H1 (cell line): ENCODE measurements around the gene TSHR. TPM values are rescaled to one million over a fixed set of nuclear protein-coding genes. Genes with fewer than 3 reads are reported as not detected.
"Not testable (repeated sequence)": the region's sequence is repeated elsewhere in the genome, so short reads cannot be mapped to it uniquely, and the experiment has no call there.

Experiments
- CTCF ChIA-PET: fragments of 300-600 bp; sonication (Branson Sonifier 250); formaldehyde crosslinking; loops from one replicate; lab custom pipeline; 2021; ENCODE audit not compliant: partially characterized antibody; lab: Charles Lee
- POLR2A ChIA-PET: fragments of 300-600 bp; sonication (Branson Sonifier 250); formaldehyde crosslinking; loops from one replicate; lab custom pipeline; 2021; ENCODE audit warnings: inconsistent platforms; ENCODE audit not compliant: partially characterized antibody; lab: Charles Lee
- DNase-seq, 2 experiments: peaks; one replicate each; pipeline versions ENCODE4 v3.0.0 to v3.0.0-alpha.2; 2010 to 2022; ENCODE audit warnings: low spot score in 2 of 2, low read depth in 1 of 2, mixed read lengths in 1 of 2
- FAIRE-seq: peaks from 2 replicates; lab custom pipeline; 2011; peaks lifted over from hg19 to GRCh38; lab: Jason Lieb, UNC
- H2AFZ ChIP-seq: 2 replicates; pipeline ENCODE4 v1.8.1; 2012; ENCODE audit warnings: low read length, inconsistent platforms
- H2AK5ac ChIP-seq: 2 replicates; pipeline ENCODE4 v1.6.1; 2013; ENCODE audit warnings: low read depth, low read length
- H2BK120ac ChIP-seq: replicated peaks from 2 replicates; pipeline ENCODE3; 2013; ENCODE audit warnings: low read depth, low read length, inconsistent platforms
- H2BK12ac ChIP-seq: 2 replicates; pipeline ENCODE4 v1.6.1; 2013; ENCODE audit warnings: low read depth, low read length
- H2BK15ac ChIP-seq: 2 replicates; pipeline ENCODE4 v1.6.1; 2013; ENCODE audit warnings: low read length
- H2BK20ac ChIP-seq: 2 replicates; pipeline ENCODE4 v1.6.1; 2013; ENCODE audit warnings: low read length
- H2BK5ac ChIP-seq: 2 replicates; pipeline ENCODE4 v1.6.1; 2013; ENCODE audit warnings: low read depth, low read length
- H3K14ac ChIP-seq: 2 replicates; pipeline ENCODE4 v1.6.1; 2013; ENCODE audit warnings: inconsistent platforms; ENCODE audit not compliant: insufficient read length
- H3K18ac ChIP-seq: 2 replicates; pipeline ENCODE4 v1.6.1; 2013; ENCODE audit warnings: low read length; ENCODE audit errors: extremely low read depth
- H3K23ac ChIP-seq: 2 replicates; pipeline ENCODE4 v1.6.1; 2013; ENCODE audit warnings: inconsistent platforms; ENCODE audit not compliant: insufficient read length
- H3K23me2 ChIP-seq: 2 replicates; pipeline ENCODE4 v1.6.1; 2013; ENCODE audit warnings: low read depth, low read length
- H3K27ac ChIP-seq: 2 replicates; pipeline ENCODE4 v1.6.1; 2011; ENCODE audit warnings: low read depth, low read length, inconsistent platforms
- H3K27me3 ChIP-seq, 4 experiments: replicated peaks in 1 of 4; 1 replicate in 1 of 4; 2 replicates in 3 of 4; pipeline versions ENCODE4 v1.6.1 to v1.8.1; 2011 to 2013; ENCODE audit warnings: low read length in 3 of 4, mild to moderate bottlenecking in 3 of 4, inconsistent platforms in 2 of 4, mixed read lengths in 2 of 4, moderate library complexity in 1 of 4; ENCODE audit not compliant: control insufficient read depth in 3 of 4, insufficient read depth in 3 of 4; ENCODE audit errors: extremely low read depth in 1 of 4
- H3K36me3 ChIP-seq, 4 experiments: 2 replicates each; pipeline versions ENCODE4 v1.6.1 to v1.8.1; 2011 to 2013; ENCODE audit warnings: mild to moderate bottlenecking in 4 of 4, low read length in 3 of 4, moderate library complexity in 2 of 4, control low read depth in 1 of 4, inconsistent platforms in 1 of 4; ENCODE audit not compliant: insufficient read depth in 4 of 4, control insufficient read depth in 2 of 4
- H3K4ac ChIP-seq: replicated peaks from 2 replicates; pipeline ENCODE3; 2013; ENCODE audit warnings: low read length, low read depth, mixed read lengths, inconsistent platforms; ENCODE audit not compliant: insufficient read length
- H3K4me1 ChIP-seq, 4 experiments: replicated peaks in 1 of 4; 1 replicate in 1 of 4; 2 replicates in 3 of 4; pipeline versions ENCODE4 v1.6.1 to v1.8.1; 2011 to 2013; ENCODE audit warnings: low read length in 3 of 4, inconsistent platforms in 2 of 4, mixed read lengths in 1 of 4; ENCODE audit not compliant: insufficient read depth in 4 of 4, control insufficient read depth in 3 of 4
- H3K4me2 ChIP-seq, 2 experiments: 2 replicates each; pipeline versions ENCODE4 v1.6.1 to v1.8.1; 2011 to 2013; ENCODE audit warnings: low read depth in 2 of 2, low read length in 2 of 2, control low read depth in 1 of 2, inconsistent platforms in 1 of 2, mild to moderate bottlenecking in 1 of 2; ENCODE audit not compliant: insufficient read depth in 1 of 2
- H3K4me3 ChIP-seq, 4 experiments: fragments of 200-600, 300-600 bp in 1 of 4; sonication (generic), shearing (Covaris generic), sonication (Bioruptor Twin) in 1 of 4; 2 replicates each; pipeline versions ENCODE4 v1.5.1 to v1.8.1; 2011 to 2016; ENCODE audit warnings: low read length in 4 of 4, low read depth in 3 of 4, control low read depth in 2 of 4, inconsistent platforms in 2 of 4, mild to moderate bottlenecking in 2 of 4, mixed read lengths in 1 of 4, moderate library complexity in 1 of 4; ENCODE audit not compliant: insufficient read depth in 2 of 4; ENCODE audit errors: extremely low read depth in 1 of 4
- H3K56ac ChIP-seq: replicated peaks from 2 replicates; pipeline ENCODE3; 2013; ENCODE audit warnings: low read depth, mild to moderate bottlenecking, mixed read lengths, low read length, inconsistent platforms; ENCODE audit not compliant: insufficient read length
- H3K79me1 ChIP-seq: 2 replicates; pipeline ENCODE4 v1.6.1; 2013; ENCODE audit warnings: low read depth, low read length, control low read depth
- H3K79me2 ChIP-seq, 2 experiments: 2 replicates each; pipeline versions ENCODE4 v1.6.1 to v1.8.1; 2012 to 2013; ENCODE audit warnings: low read length in 2 of 2, mild to moderate bottlenecking in 2 of 2, inconsistent platforms in 1 of 2; ENCODE audit not compliant: insufficient read depth in 2 of 2, control insufficient read depth in 1 of 2
- H3K9ac ChIP-seq, 4 experiments: replicated peaks in 1 of 4; 1 replicate in 1 of 4; 2 replicates in 3 of 4; pipeline versions ENCODE4 v1.6.1 to v1.8.1; 2011 to 2013; ENCODE audit warnings: low read depth in 3 of 4, low read length in 3 of 4, control low read depth in 2 of 4, mild to moderate bottlenecking in 2 of 4, moderate library complexity in 2 of 4, inconsistent platforms in 1 of 4; ENCODE audit errors: extremely low read depth in 1 of 4
- H3K9me3 ChIP-seq, 2 experiments: 2 replicates each; pipeline versions ENCODE4 v1.6.1 to v1.8.1; 2012 to 2013; ENCODE audit warnings: mild to moderate bottlenecking in 2 of 2, moderate library complexity in 2 of 2, control low read depth in 1 of 2, inconsistent platforms in 1 of 2, low read depth in 1 of 2, low read length in 1 of 2, mixed read lengths in 1 of 2; ENCODE audit not compliant: insufficient read depth in 2 of 2
- H4K20me1 ChIP-seq, 2 experiments: replicated peaks in 1 of 2; 2 replicates each; pipeline versions ENCODE3 to v1.8.1; 2011 to 2013; ENCODE audit warnings: inconsistent platforms in 2 of 2, low read length in 2 of 2, mild to moderate bottlenecking in 1 of 2; ENCODE audit not compliant: insufficient read depth in 2 of 2, control insufficient read depth in 1 of 2
- H4K5ac ChIP-seq: 2 replicates; pipeline ENCODE4 v1.6.1; 2013; ENCODE audit warnings: low read length, low read depth, mixed read lengths, inconsistent platforms; ENCODE audit not compliant: insufficient read length
- H4K8ac ChIP-seq: 2 replicates; pipeline ENCODE4 v1.8.0; 2013; ENCODE audit warnings: mild to moderate bottlenecking, moderate library complexity, low read length, inconsistent platforms; ENCODE audit not compliant: insufficient read depth; ENCODE audit errors: extremely low read depth
- H4K91ac ChIP-seq: replicated peaks from 2 replicates; pipeline ENCODE3; 2013; ENCODE audit warnings: low read length, mixed read lengths, inconsistent platforms; ENCODE audit not compliant: insufficient read length
- GTF2F1 ChIP-seq: IDR thresholded peaks from 2 replicates; pipeline ENCODE4 v1.6.1; 2012; ENCODE audit warnings: low read depth, low read length, improper control_type of control experiment, borderline replicate concordance
- RXRA ChIP-seq: IDR thresholded peaks from 2 replicates; pipeline ENCODE4 v1.6.1; 2011; ENCODE audit warnings: low read depth, mild to moderate bottlenecking, low read length, moderate library complexity; ENCODE audit not compliant: insufficient read depth
- WGBS, 2 experiments: shearing (Covaris generic) in 1 of 2; methylation state at CpG; one replicate each; pipeline versions ENCODE4 v1.1.6 to v1.1.7; 2013 to 2015; ENCODE audit warnings: low lambda C conversion rate in 2 of 2, mixed read lengths in 2 of 2, inconsistent platforms in 1 of 2, low coverage in 1 of 2, missing lambda C conversion rate in 1 of 2; ENCODE audit not compliant: insufficient replicate concordance in 2 of 2, insufficient coverage in 1 of 2, insufficient read length in 1 of 2; ENCODE audit errors: extremely low coverage in 1 of 2, missing lambda C conversion rate in 1 of 2; 5-methylcytosine and 5-hydroxymethylcytosine counted together
- polyA plus RNA-seq, 7 experiments: library from polyadenylated mRNA; depleted of rRNA in 3 of 7; stranded (reverse) in 5 of 7; unstranded in 2 of 7; fragments of >200 nt in 5 of 7; fragments of 200-250 nt in 2 of 7; gene quantifications; 1 replicate in 5 of 7; 2 replicates in 1 of 7; 4 replicates in 1 of 7; pipeline versions ENCODE4 v1.2.1 to v1.2.3, GENCODE V29; 2011 to 2013; ENCODE audit warnings: missing spikeins in 2 of 7, mixed read lengths in 2 of 7
- total RNA-seq: library from RNA; stranded (reverse); fragmentation: NEBNext Ultra II Directional; extraction: Animal tissue kit (Norgen Biotek cat#: 25700); gene quantifications from 2 replicates; pipeline ENCODE4 v1.2.1, GENCODE V29; 2021

TSHR gene
- total and polyA plus RNA-seq, 2 of the 8 experiments (the other 6 are each of a cell fraction or from before 2014, with no cell fraction given) = 0.27 TPM; not detected in 1

DNA sequence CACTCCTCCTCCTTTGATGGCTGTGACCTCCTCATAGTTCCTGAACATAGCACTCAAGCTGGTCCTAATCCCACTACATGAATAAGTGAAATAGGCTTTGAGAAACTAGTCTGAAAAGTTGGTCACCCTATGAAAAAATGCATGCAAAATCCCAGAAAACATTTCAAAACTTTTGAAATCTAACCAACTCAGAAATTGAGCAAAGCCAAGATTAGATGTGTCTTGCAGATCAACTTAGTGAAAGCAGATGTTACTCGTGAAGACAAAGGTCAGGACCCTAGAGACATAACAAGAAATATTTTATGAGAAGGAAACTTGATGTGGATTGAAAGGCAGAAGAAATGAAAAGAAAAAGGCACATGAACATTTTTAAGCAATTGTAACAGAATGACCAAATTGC lies 63.3 kb downstream of the TSHR start:
- H3K79me1 ChIP-seq = no peaks in the 10 kb centered on the region
- H4K91ac ChIP-seq = no peak overlapping the region
- H3K14ac ChIP-seq = no peak overlapping the region
- H4K5ac ChIP-seq = no peak overlapping the region
- 91% methylated on average over 1 of the region's 1 CpG; no CpG with 5 or more reads in 1 of the 2 experiments for WGBS, 2 experiments
- no peak for TF ChIP-seq RXRA
- no peak for TF ChIP-seq GTF2F1
- H3K27me3 ChIP-seq = no peaks in the 10 kb centered on the region
- no peaks in the 10 kb centered on the region for H3K79me2 ChIP-seq
- no peak overlapping the region for H2BK15ac ChIP-seq
- ChIA-PET POLR2A (no interaction called here), CTCF (no interaction called here)
- peaks cover 0 to 4% (median 0%) of the 10 kb centered on the region in 4 experiments; a peak in 1 of 7 replicates for H3K4me1 ChIP-seq
- DNase-seq (no peak), FAIRE-seq (no peak)
- H3K23me2 ChIP-seq = no peaks in the 10 kb centered on the region
- H2BK120ac ChIP-seq = no peak overlapping the region
- H3K27ac ChIP-seq = no peak overlapping the region
- H3K4me3 ChIP-seq = no peak overlapping the region
- no peak overlapping the region for H2BK20ac ChIP-seq
- no peaks in the 10 kb centered on the region for H3K36me3 ChIP-seq
- H3K4ac ChIP-seq = no peak overlapping the region
- no peak overlapping the region for H3K18ac ChIP-seq
- no peak overlapping the region for H2AK5ac ChIP-seq
- H3K4me2 ChIP-seq = no peak overlapping the region
- no peak overlapping the region for H2BK12ac ChIP-seq
- H3K56ac ChIP-seq = no peak overlapping the region
- H2AFZ ChIP-seq = peak overlapping the region; percentile 61; the same call in 1 of the 2 replicates
- no peak overlapping the region for H3K9ac ChIP-seq
- no peaks in the 10 kb centered on the region for H4K20me1 ChIP-seq
- H3K23ac ChIP-seq = no peak overlapping the region
- H2BK5ac ChIP-seq = no peak overlapping the region
- H4K8ac ChIP-seq = no peak overlapping the region
- H3K9me3 ChIP-seq = no peaks in the 10 kb centered on the region

GRCh38 chr14:81019113-81019512 lies 63.7 kb downstream of the TSHR start:
- H3K27me3 ChIP-seq, H2AK5ac ChIP-seq, H2BK12ac ChIP-seq, FAIRE-seq, H2BK20ac ChIP-seq, H4K91ac ChIP-seq, H3K56ac ChIP-seq, H3K79me2 ChIP-seq, H3K23ac ChIP-seq, H3K4me3 ChIP-seq, DNase-seq, H3K9me3 ChIP-seq, H2BK5ac ChIP-seq, H3K36me3 ChIP-seq, H3K79me1 ChIP-seq, H3K4me1 ChIP-seq, H4K5ac ChIP-seq, H4K20me1 ChIP-seq, CTCF ChIA-PET, H3K18ac ChIP-seq, H3K4me2 ChIP-seq, POLR2A ChIA-PET, H3K9ac ChIP-seq, H3K14ac ChIP-seq, H3K4ac ChIP-seq, H2BK15ac ChIP-seq, H2BK120ac ChIP-seq, H2AFZ ChIP-seq, H4K8ac ChIP-seq, H3K27ac ChIP-seq, H3K23me2 ChIP-seq: not testable (repeated sequence)
- 95% methylated on average over 2 of the region's 2 CpGs; no CpG with 5 or more reads in 1 of the 2 experiments for WGBS, 2 experiments
